Neural progenitor cell (in vitro differentiated cells): ENCODE measurements around the gene KRTAP10-2. TPM values are rescaled to one million over a fixed set of nuclear protein-coding genes. Genes with fewer than 3 reads are reported as not detected.

Source experiments
- DNase-seq: peaks from one replicate; pipeline ENCODE4 v3.0.0-alpha.2; 2016; ENCODE audit warnings: low spot score
- H2AFZ ChIP-seq: fragments of 200-600 bp; sonication (generic); replicated peaks from 2 replicates; pipeline ENCODE4 v1.6.1; 2016; ENCODE audit warnings: antibody characterized with exemption
- H3F3A ChIP-seq: fragments of 200-600 bp; sonication (generic); 2 replicates; pipeline ENCODE4 v1.6.1; 2016; ENCODE audit warnings: antibody characterized with exemption, low read depth
- H3K27ac ChIP-seq: fragments of 200-600 bp; sonication (generic); 2 replicates; pipeline ENCODE4 v1.5.1; 2016; ENCODE audit warnings: mild to moderate bottlenecking
- H3K27me3 ChIP-seq: fragments of 200-600 bp; sonication (generic); 2 replicates; pipeline ENCODE4 v1.6.1; 2016; ENCODE audit warnings: mild to moderate bottlenecking, moderate library complexity
- H3K36me3 ChIP-seq: fragments of 200-600 bp; sonication (generic); 2 replicates; pipeline ENCODE4 v1.5.1; 2016
- H3K4me1 ChIP-seq: fragments of 200-600 bp; sonication (generic); 2 replicates; pipeline ENCODE4 v1.6.1; 2016; ENCODE audit warnings: mixed run types
- H3K4me2 ChIP-seq: fragments of 200-600 bp; sonication (generic); 2 replicates; pipeline ENCODE4 v1.6.1; 2016
- H3K4me3 ChIP-seq: fragments of 200-600 bp; sonication (generic); 2 replicates; pipeline ENCODE4 v1.5.1; 2016
- H3K79me2 ChIP-seq: fragments of 200-600 bp; sonication (generic); 2 replicates; pipeline ENCODE4 v1.6.1; 2016; ENCODE audit warnings: low read depth
- H3K9ac ChIP-seq: fragments of 200-600 bp; sonication (generic); 2 replicates; pipeline ENCODE4 v1.6.1; 2016
- H3K9me3 ChIP-seq: fragments of 200-600 bp; sonication (generic); 2 replicates; pipeline ENCODE4 v1.5.1; 2016; ENCODE audit warnings: low read depth
- H4K20me1 ChIP-seq: fragments of 200-600 bp; sonication (generic); 2 replicates; pipeline ENCODE4 v1.6.1; 2016; ENCODE audit warnings: low read depth
- H3K27ac Mint-ChIP-seq: 3 replicates; pipeline ENCODE4 v1.8.0; 2021; ENCODE audit warnings: mixed read lengths
- H3K27me3 Mint-ChIP-seq: 2 replicates; pipeline ENCODE4 v1.8.0; 2022; ENCODE audit warnings: low read depth, mild to moderate bottlenecking, inconsistent platforms, moderate library complexity, mixed read lengths; ENCODE audit not compliant: insufficient read depth
- H3K36me3 Mint-ChIP-seq: 3 replicates; pipeline ENCODE4 v1.8.0; 2021; ENCODE audit warnings: mixed read lengths
- H3K4me1 Mint-ChIP-seq: 3 replicates; pipeline ENCODE4 v1.8.0; 2021; ENCODE audit warnings: mixed read lengths
- H3K4me3 Mint-ChIP-seq: 3 replicates; pipeline ENCODE4 v1.8.0; 2021; ENCODE audit warnings: mild to moderate bottlenecking, moderate library complexity, mixed read lengths
- H3K9me3 Mint-ChIP-seq: 3 replicates; pipeline ENCODE4 v1.8.0; 2020; ENCODE audit warnings: mixed read lengths
- CTCF ChIP-seq: fragments of 200-600 bp; sonication (generic); IDR thresholded peaks from 2 replicates; pipeline ENCODE4 v1.5.1; 2017; ENCODE audit warnings: antibody characterized with exemption, mild to moderate bottlenecking
- EZH2 ChIP-seq: fragments of 200-600 bp; sonication (generic); IDR thresholded peaks from 2 replicates; pipeline ENCODE4 v1.6.1; 2017; ENCODE audit warnings: antibody characterized with exemption, mild to moderate bottlenecking, moderate library complexity
- EZH2phosphoT487 ChIP-seq: fragments of 200-600 bp; sonication (generic); IDR thresholded peaks from 2 replicates; pipeline ENCODE4 v1.6.1; 2017; ENCODE audit warnings: antibody characterized with exemption
- total RNA-seq: library from RNA; depleted of rRNA; stranded (reverse); fragments of >200 nt; gene quantifications from 2 replicates; pipeline ENCODE4 v1.2.3, GENCODE V29; 2015; ENCODE audit warnings: low replicate concordance

The KRTAP10-2 gene
- total RNA-seq, 1 donor from 2014 or later, result not detected

- Histone ChIP-seq H3K36me3 (no peaks in the 10 kb centered on the region), H3K9ac (no peak overlapping the region), H3F3A (no peaks in the 10 kb centered on the region), H3K79me2 (no peaks in the 10 kb centered on the region), H3K4me2 (no peak overlapping the region), H3K27ac (no peak overlapping the region), H3K4me3 (no peak overlapping the region), H3K9me3 (no peaks in the 10 kb centered on the region), H3K4me1 (no peaks in the 10 kb centered on the region), H4K20me1 (no peaks in the 10 kb centered on the region), H2AFZ (no peak overlapping the region), H3K27me3 (no peaks in the 10 kb centered on the region)
- TF ChIP-seq EZH2, result no peak
- TF ChIP-seq EZH2phosphoT487, result no peak
- no peak for TF ChIP-seq CTCF
- Mint-ChIP-seq H3K27ac (no peak overlapping the region), H3K27me3 (peaks cover 14% of the 10 kb centered on the region), H3K4me3 (no peak overlapping the region), H3K36me3 (no peaks in the 10 kb centered on the region), H3K4me1 (peaks cover 3% of the 10 kb centered on the region), H3K9me3 (no peaks in the 10 kb centered on the region)
- DNase-seq, result no peak
Observed at GRCh38 chr21:44534688-44535087, 16.6 kb downstream of the KRTAP10-2 start.

GRCh38 chr21:44533891-44534627 is 17.2 kb downstream of the KRTAP10-2 start:
- H3K9me3 Mint-ChIP-seq, result no peaks in the 10 kb centered on the region
- H3K4me3 Mint-ChIP-seq, result no peak overlapping the region
- peaks cover 14% of the 10 kb centered on the region for H3K27me3 Mint-ChIP-seq
- Histone ChIP-seq H3K4me1 (no peaks in the 10 kb centered on the region), H3K36me3 (no peaks in the 10 kb centered on the region), H2AFZ (no peak overlapping the region), H3K27ac (no peak overlapping the region), H3K79me2 (no peaks in the 10 kb centered on the region), H4K20me1 (no peaks in the 10 kb centered on the region), H3K9ac (no peak overlapping the region), H3F3A (no peaks in the 10 kb centered on the region), H3K4me3 (no peak overlapping the region), H3K4me2 (no peak overlapping the region), H3K9me3 (no peaks in the 10 kb centered on the region), H3K27me3 (no peaks in the 10 kb centered on the region)
- peaks cover 3% of the 10 kb centered on the region for H3K4me1 Mint-ChIP-seq
- no peaks in the 10 kb centered on the region for H3K36me3 Mint-ChIP-seq
- H3K27ac Mint-ChIP-seq, result no peak overlapping the region
- TF ChIP-seq EZH2phosphoT487 (no peak), EZH2 (no peak), CTCF (no peak)
- DNase-seq, result no peak

- no peak overlapping the region for H3K4me3 Mint-ChIP-seq
- Histone ChIP-seq H3K36me3 (no peaks in the 10 kb centered on the region), H3K4me3 (no peak overlapping the region), H3K9ac (no peak overlapping the region), H3F3A (no peaks in the 10 kb centered on the region), H3K9me3 (no peaks in the 10 kb centered on the region), H3K4me1 (no peaks in the 10 kb centered on the region), H2AFZ (no peak overlapping the region), H3K79me2 (no peaks in the 10 kb centered on the region), H3K27me3 (no peaks in the 10 kb centered on the region), H4K20me1 (no peaks in the 10 kb centered on the region), H3K4me2 (no peak overlapping the region), H3K27ac (no peak overlapping the region)
- no peak overlapping the region for H3K27ac Mint-ChIP-seq
- H3K36me3 Mint-ChIP-seq, result no peaks in the 10 kb centered on the region
- no peaks in the 10 kb centered on the region for H3K9me3 Mint-ChIP-seq
- peaks cover 18% of the 10 kb centered on the region for H3K27me3 Mint-ChIP-seq
- no peak for DNase-seq
- H3K4me1 Mint-ChIP-seq, result peaks cover 3% of the 10 kb centered on the region
- TF ChIP-seq CTCF (no peak), EZH2 (no peak), EZH2phosphoT487 (no peak)
Observed at GRCh38 chr21:44533121-44533890, 18.0 kb downstream of the KRTAP10-2 start.
